GM23338 (cell line): ENCODE data around the gene NOX4. TPM values are rescaled to one million over a fixed set of nuclear protein-coding genes. Genes with fewer than 3 reads are reported as not detected.

Experiments used
- ATAC-seq: fragments of 200-7000 bp; cut with Tn5 transposase; 3 replicates; pipeline ENCODE4 v1.9.1; 2020
- DNase-seq: peaks from one replicate; pipeline ENCODE4 v3.0.0-alpha.2; 2015; ENCODE audit warnings: low spot score
- H2AFZ ChIP-seq: fragments of 200-600 bp; sonication (generic); 2 replicates; pipeline ENCODE4 v1.8.0; 2016; ENCODE audit warnings: antibody characterized with exemption, mild to moderate bottlenecking, moderate library complexity
- H3F3A ChIP-seq: fragments of 200-600 bp; sonication (generic); replicated peaks from 2 replicates; pipeline ENCODE4 v1.8.0; 2017; ENCODE audit warnings: antibody characterized with exemption, mixed run types, low read depth
- H3K27ac ChIP-seq: fragments of 200-600 bp; sonication (generic); 2 replicates; pipeline ENCODE4 v1.6.1; 2016; ENCODE audit warnings: low read depth
- H3K27me3 ChIP-seq: fragments of 200-600 bp; sonication (generic); 2 replicates; pipeline ENCODE4 v1.8.0; 2016; ENCODE audit warnings: mild to moderate bottlenecking, mixed run types, moderate library complexity; ENCODE audit not compliant: insufficient read depth
- H3K36me3 ChIP-seq: fragments of 200-600 bp; sonication (generic); 2 replicates; pipeline ENCODE4 v1.8.0; 2016; ENCODE audit warnings: mild to moderate bottlenecking; ENCODE audit not compliant: insufficient read depth
- H3K4me1 ChIP-seq: fragments of 200-600 bp; sonication (generic); 2 replicates; pipeline ENCODE4 v1.8.0; 2016; ENCODE audit warnings: mild to moderate bottlenecking, moderate library complexity; ENCODE audit not compliant: insufficient read depth
- H3K4me2 ChIP-seq: fragments of 200-600 bp; sonication (generic); 2 replicates; pipeline ENCODE4 v1.7.1; 2017; ENCODE audit warnings: mixed run types
- H3K4me3 ChIP-seq: fragments of 200-600 bp; sonication (generic); 2 replicates; pipeline ENCODE4 v1.6.1; 2016; ENCODE audit warnings: mixed run types
- H3K79me2 ChIP-seq: fragments of 200-600 bp; sonication (generic); replicated peaks from 2 replicates; pipeline ENCODE4 v1.8.0; 2017; ENCODE audit warnings: mild to moderate bottlenecking; ENCODE audit not compliant: insufficient read depth
- H3K9me2 ChIP-seq: fragments of 200-600 bp; sonication (generic); 2 replicates; pipeline ENCODE4 v1.8.0; 2017; ENCODE audit not compliant: insufficient read depth
- H4K20me1 ChIP-seq: fragments of 200-600 bp; sonication (generic); replicated peaks from 2 replicates; pipeline ENCODE4 v1.8.0; 2017; ENCODE audit warnings: mild to moderate bottlenecking; ENCODE audit not compliant: insufficient read depth
- H3K27ac Mint-ChIP-seq: 2 replicates; pipeline ENCODE4 v1.8.0; 2020; ENCODE audit warnings: inconsistent platforms, mild to moderate bottlenecking, moderate library complexity, mixed read lengths
- H3K27me3 Mint-ChIP-seq: 3 replicates; pipeline ENCODE4 v1.8.0; 2022; ENCODE audit warnings: low read depth, mild to moderate bottlenecking, moderate library complexity, mixed read lengths, inconsistent platforms; ENCODE audit not compliant: insufficient read depth, poor library complexity
- H3K36me3 Mint-ChIP-seq: 3 replicates; pipeline ENCODE4 v1.8.0; 2021; ENCODE audit warnings: low read depth, mild to moderate bottlenecking, inconsistent platforms, moderate library complexity, mixed read lengths
- H3K4me1 Mint-ChIP-seq: 3 replicates; pipeline ENCODE4 v1.8.0; 2020; ENCODE audit warnings: mild to moderate bottlenecking, inconsistent platforms, mixed read lengths
- H3K4me3 Mint-ChIP-seq: 3 replicates; pipeline ENCODE4 v1.8.0; 2021; ENCODE audit warnings: moderate library complexity, mild to moderate bottlenecking, inconsistent platforms, mixed read lengths
- H3K9me3 Mint-ChIP-seq: 3 replicates; pipeline ENCODE4 v1.8.0; 2020; ENCODE audit warnings: moderate library complexity, mild to moderate bottlenecking, inconsistent platforms, mixed read lengths
- CREB1 ChIP-seq: fragments of 250-450 bp; sonication (Bioruptor Pico); IDR thresholded peaks from 2 replicates; pipeline ENCODE4 v1.5.0; 2020; ENCODE audit warnings: low read depth, mild to moderate bottlenecking, moderate library complexity
- EZH2 ChIP-seq: fragments of 200-600 bp; sonication (generic); IDR thresholded peaks from one replicate; pipeline ENCODE4 v1.8.0; 2017; ENCODE audit warnings: antibody characterized with exemption, mild to moderate bottlenecking, low read depth; ENCODE audit not compliant: unreplicated experiment
- EZH2phosphoT487 ChIP-seq: fragments of 200-600 bp; sonication (generic); IDR thresholded peaks from one replicate; pipeline ENCODE4 v1.8.1; 2018; ENCODE audit warnings: antibody characterized with exemption; ENCODE audit not compliant: unreplicated experiment
- JUNB ChIP-seq: IDR thresholded peaks from one replicate; pipeline ENCODE4 v1.6.1; 2016; ENCODE audit warnings: antibody characterized with exemption; ENCODE audit not compliant: unreplicated experiment
- NANOG ChIP-seq: IDR thresholded peaks from 2 replicates; pipeline ENCODE4 v1.6.1; 2016; ENCODE audit warnings: antibody characterized with exemption, borderline replicate concordance
- POLR2AphosphoS5 ChIP-seq: IDR thresholded peaks from 2 replicates; pipeline ENCODE4 v1.6.1; 2016; ENCODE audit warnings: antibody characterized with exemption, low read depth
- STAT1 ChIP-seq: IDR thresholded peaks from one replicate; pipeline ENCODE4 v1.6.1; 2016; ENCODE audit warnings: antibody characterized with exemption; ENCODE audit not compliant: unreplicated experiment
- ZNF114 ChIP-seq: fragments of 250-450 bp; sonication (Bioruptor Pico); IDR thresholded peaks from 2 replicates; pipeline ENCODE4 v1.5.0; 2020; ENCODE audit warnings: mild to moderate bottlenecking, moderate library complexity
- ZNF331 ChIP-seq: fragments of 250-450 bp; sonication (Bioruptor Pico); IDR thresholded peaks from 2 replicates; pipeline ENCODE4 v1.5.0; 2020; ENCODE audit warnings: low read depth, mild to moderate bottlenecking, moderate library complexity
- polyA plus RNA-seq: library from polyadenylated mRNA; unstranded; fragments of >200 nt; fragmentation: Nextera tagmentation; extraction: Ambion mirVana; gene quantifications from 2 replicates; pipeline ENCODE4 v1.2.1, GENCODE V29; 2016
- total RNA-seq: library from RNA; depleted of rRNA; stranded (reverse); fragments of >200 nt; shearing (Covaris generic); gene quantifications from 2 replicates; pipeline ENCODE4 v1.2.3, GENCODE V29; 2014
- TF ChIP-seq, protein P1 (sequence below): IDR thresholded peaks from one replicate; pipeline ENCODE4 v1.6.1; 2018; ENCODE audit warnings: antibody characterized with exemption; ENCODE audit not compliant: unreplicated experiment
- TF ChIP-seq, protein P2 (sequence below), 2 experiments: fragments of 200-600 bp in 1 of 2; sonication (generic) in 1 of 2; conservative IDR thresholded peaks; 2 replicates each; pipeline versions ENCODE4 v1.5.1 to v1.6.1; 2016 to 2017; ENCODE audit warnings: antibody characterized with exemption in 2 of 2, low read depth in 2 of 2, mild to moderate bottlenecking in 2 of 2, moderate library complexity in 1 of 2
- TF ChIP-seq, protein P3 (sequence below): IDR thresholded peaks from 2 replicates; pipeline ENCODE4 v1.6.1; 2016; ENCODE audit warnings: antibody characterized with exemption
- TF ChIP-seq, protein P4 (sequence below): fragments of 250-450 bp; sonication (Bioruptor Pico); IDR thresholded peaks from 2 replicates; pipeline ENCODE4 v1.5.0; 2020; ENCODE audit warnings: mild to moderate bottlenecking, moderate library complexity

Gene NOX4
- total and polyA plus RNA-seq, 2 experiments from 2014 or later, result 1.9 to 2.6 TPM

DNA sequence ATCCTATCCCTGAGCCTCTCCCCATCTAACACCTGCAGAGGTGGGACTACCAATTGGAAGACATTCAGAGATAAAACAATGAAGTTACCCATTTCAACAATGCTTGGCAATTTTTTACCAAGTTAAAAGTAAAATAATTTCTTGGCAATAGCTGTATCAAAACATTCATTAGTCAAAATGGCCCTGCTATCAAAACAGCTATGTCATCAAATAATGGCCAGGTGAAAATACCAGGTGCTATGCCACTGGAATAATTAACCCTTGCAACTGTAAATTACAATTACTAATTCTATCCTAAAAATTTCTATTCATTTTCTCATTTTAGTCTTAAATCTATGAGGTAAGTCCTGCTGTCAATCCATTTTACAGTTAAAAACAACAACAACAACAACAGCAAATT lies 43.3 kb downstream of the NOX4 start:
- DNase-seq (no peak), ATAC-seq (no peak)
- no peaks in the 10 kb centered on the region for H3F3A ChIP-seq
- no peaks in the 10 kb centered on the region for H3K4me1 ChIP-seq
- no peaks in the 10 kb centered on the region for H3K9me2 ChIP-seq
- H3K27me3 ChIP-seq, result no peaks in the 10 kb centered on the region
- no peak overlapping the region for H3K4me3 Mint-ChIP-seq
- H3K79me2 ChIP-seq, result no peaks in the 10 kb centered on the region
- H2AFZ ChIP-seq, result no peak overlapping the region
- H3K4me1 Mint-ChIP-seq, result no peaks in the 10 kb centered on the region
- H3K27ac Mint-ChIP-seq, result no peak overlapping the region
- H3K36me3 ChIP-seq, result peaks cover 5% of the 10 kb centered on the region; the same call in 1 of the 2 replicates
- H3K27ac ChIP-seq, result no peak overlapping the region
- peaks cover 6% of the 10 kb centered on the region; the same call in 1 of the 3 replicates for H3K9me3 Mint-ChIP-seq
- H3K36me3 Mint-ChIP-seq, result peaks cover 11% of the 10 kb centered on the region; the same call in 2 of the 3 replicates
- no peaks in the 10 kb centered on the region for H4K20me1 ChIP-seq
- H3K4me2 ChIP-seq, result no peak overlapping the region
- no peak overlapping the region for H3K4me3 ChIP-seq
- peaks cover 2% of the 10 kb centered on the region for H3K27me3 Mint-ChIP-seq
- TF ChIP-seq JUNB, result no peak
- TF ChIP-seq, protein P1, sequence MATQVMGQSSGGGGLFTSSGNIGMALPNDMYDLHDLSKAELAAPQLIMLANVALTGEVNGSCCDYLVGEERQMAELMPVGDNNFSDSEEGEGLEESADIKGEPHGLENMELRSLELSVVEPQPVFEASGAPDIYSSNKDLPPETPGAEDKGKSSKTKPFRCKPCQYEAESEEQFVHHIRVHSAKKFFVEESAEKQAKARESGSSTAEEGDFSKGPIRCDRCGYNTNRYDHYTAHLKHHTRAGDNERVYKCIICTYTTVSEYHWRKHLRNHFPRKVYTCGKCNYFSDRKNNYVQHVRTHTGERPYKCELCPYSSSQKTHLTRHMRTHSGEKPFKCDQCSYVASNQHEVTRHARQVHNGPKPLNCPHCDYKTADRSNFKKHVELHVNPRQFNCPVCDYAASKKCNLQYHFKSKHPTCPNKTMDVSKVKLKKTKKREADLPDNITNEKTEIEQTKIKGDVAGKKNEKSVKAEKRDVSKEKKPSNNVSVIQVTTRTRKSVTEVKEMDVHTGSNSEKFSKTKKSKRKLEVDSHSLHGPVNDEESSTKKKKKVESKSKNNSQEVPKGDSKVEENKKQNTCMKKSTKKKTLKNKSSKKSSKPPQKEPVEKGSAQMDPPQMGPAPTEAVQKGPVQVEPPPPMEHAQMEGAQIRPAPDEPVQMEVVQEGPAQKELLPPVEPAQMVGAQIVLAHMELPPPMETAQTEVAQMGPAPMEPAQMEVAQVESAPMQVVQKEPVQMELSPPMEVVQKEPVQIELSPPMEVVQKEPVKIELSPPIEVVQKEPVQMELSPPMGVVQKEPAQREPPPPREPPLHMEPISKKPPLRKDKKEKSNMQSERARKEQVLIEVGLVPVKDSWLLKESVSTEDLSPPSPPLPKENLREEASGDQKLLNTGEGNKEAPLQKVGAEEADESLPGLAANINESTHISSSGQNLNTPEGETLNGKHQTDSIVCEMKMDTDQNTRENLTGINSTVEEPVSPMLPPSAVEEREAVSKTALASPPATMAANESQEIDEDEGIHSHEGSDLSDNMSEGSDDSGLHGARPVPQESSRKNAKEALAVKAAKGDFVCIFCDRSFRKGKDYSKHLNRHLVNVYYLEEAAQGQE, result no peak
- TF ChIP-seq CREB1, result no peak
- no peak for TF ChIP-seq STAT1
- TF ChIP-seq, protein P2, sequence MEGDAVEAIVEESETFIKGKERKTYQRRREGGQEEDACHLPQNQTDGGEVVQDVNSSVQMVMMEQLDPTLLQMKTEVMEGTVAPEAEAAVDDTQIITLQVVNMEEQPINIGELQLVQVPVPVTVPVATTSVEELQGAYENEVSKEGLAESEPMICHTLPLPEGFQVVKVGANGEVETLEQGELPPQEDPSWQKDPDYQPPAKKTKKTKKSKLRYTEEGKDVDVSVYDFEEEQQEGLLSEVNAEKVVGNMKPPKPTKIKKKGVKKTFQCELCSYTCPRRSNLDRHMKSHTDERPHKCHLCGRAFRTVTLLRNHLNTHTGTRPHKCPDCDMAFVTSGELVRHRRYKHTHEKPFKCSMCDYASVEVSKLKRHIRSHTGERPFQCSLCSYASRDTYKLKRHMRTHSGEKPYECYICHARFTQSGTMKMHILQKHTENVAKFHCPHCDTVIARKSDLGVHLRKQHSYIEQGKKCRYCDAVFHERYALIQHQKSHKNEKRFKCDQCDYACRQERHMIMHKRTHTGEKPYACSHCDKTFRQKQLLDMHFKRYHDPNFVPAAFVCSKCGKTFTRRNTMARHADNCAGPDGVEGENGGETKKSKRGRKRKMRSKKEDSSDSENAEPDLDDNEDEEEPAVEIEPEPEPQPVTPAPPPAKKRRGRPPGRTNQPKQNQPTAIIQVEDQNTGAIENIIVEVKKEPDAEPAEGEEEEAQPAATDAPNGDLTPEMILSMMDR (conservative IDR thresholded peaks at IDR 0.05; ENCODE audit: low read depth in 2 of 2), result no peak
- no peak for TF ChIP-seq ZNF331 (CRISPR knock-in tag)
- TF ChIP-seq POLR2AphosphoS5, result no peak
- TF ChIP-seq NANOG, result no peak
- TF ChIP-seq ZNF114 (CRISPR knock-in tag), result no peak
- TF ChIP-seq EZH2phosphoT487, result no peak
- TF ChIP-seq, protein P3, sequence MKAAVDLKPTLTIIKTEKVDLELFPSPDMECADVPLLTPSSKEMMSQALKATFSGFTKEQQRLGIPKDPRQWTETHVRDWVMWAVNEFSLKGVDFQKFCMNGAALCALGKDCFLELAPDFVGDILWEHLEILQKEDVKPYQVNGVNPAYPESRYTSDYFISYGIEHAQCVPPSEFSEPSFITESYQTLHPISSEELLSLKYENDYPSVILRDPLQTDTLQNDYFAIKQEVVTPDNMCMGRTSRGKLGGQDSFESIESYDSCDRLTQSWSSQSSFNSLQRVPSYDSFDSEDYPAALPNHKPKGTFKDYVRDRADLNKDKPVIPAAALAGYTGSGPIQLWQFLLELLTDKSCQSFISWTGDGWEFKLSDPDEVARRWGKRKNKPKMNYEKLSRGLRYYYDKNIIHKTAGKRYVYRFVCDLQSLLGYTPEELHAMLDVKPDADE, result no peak
- TF ChIP-seq EZH2, result no peak
- TF ChIP-seq, protein P4, sequence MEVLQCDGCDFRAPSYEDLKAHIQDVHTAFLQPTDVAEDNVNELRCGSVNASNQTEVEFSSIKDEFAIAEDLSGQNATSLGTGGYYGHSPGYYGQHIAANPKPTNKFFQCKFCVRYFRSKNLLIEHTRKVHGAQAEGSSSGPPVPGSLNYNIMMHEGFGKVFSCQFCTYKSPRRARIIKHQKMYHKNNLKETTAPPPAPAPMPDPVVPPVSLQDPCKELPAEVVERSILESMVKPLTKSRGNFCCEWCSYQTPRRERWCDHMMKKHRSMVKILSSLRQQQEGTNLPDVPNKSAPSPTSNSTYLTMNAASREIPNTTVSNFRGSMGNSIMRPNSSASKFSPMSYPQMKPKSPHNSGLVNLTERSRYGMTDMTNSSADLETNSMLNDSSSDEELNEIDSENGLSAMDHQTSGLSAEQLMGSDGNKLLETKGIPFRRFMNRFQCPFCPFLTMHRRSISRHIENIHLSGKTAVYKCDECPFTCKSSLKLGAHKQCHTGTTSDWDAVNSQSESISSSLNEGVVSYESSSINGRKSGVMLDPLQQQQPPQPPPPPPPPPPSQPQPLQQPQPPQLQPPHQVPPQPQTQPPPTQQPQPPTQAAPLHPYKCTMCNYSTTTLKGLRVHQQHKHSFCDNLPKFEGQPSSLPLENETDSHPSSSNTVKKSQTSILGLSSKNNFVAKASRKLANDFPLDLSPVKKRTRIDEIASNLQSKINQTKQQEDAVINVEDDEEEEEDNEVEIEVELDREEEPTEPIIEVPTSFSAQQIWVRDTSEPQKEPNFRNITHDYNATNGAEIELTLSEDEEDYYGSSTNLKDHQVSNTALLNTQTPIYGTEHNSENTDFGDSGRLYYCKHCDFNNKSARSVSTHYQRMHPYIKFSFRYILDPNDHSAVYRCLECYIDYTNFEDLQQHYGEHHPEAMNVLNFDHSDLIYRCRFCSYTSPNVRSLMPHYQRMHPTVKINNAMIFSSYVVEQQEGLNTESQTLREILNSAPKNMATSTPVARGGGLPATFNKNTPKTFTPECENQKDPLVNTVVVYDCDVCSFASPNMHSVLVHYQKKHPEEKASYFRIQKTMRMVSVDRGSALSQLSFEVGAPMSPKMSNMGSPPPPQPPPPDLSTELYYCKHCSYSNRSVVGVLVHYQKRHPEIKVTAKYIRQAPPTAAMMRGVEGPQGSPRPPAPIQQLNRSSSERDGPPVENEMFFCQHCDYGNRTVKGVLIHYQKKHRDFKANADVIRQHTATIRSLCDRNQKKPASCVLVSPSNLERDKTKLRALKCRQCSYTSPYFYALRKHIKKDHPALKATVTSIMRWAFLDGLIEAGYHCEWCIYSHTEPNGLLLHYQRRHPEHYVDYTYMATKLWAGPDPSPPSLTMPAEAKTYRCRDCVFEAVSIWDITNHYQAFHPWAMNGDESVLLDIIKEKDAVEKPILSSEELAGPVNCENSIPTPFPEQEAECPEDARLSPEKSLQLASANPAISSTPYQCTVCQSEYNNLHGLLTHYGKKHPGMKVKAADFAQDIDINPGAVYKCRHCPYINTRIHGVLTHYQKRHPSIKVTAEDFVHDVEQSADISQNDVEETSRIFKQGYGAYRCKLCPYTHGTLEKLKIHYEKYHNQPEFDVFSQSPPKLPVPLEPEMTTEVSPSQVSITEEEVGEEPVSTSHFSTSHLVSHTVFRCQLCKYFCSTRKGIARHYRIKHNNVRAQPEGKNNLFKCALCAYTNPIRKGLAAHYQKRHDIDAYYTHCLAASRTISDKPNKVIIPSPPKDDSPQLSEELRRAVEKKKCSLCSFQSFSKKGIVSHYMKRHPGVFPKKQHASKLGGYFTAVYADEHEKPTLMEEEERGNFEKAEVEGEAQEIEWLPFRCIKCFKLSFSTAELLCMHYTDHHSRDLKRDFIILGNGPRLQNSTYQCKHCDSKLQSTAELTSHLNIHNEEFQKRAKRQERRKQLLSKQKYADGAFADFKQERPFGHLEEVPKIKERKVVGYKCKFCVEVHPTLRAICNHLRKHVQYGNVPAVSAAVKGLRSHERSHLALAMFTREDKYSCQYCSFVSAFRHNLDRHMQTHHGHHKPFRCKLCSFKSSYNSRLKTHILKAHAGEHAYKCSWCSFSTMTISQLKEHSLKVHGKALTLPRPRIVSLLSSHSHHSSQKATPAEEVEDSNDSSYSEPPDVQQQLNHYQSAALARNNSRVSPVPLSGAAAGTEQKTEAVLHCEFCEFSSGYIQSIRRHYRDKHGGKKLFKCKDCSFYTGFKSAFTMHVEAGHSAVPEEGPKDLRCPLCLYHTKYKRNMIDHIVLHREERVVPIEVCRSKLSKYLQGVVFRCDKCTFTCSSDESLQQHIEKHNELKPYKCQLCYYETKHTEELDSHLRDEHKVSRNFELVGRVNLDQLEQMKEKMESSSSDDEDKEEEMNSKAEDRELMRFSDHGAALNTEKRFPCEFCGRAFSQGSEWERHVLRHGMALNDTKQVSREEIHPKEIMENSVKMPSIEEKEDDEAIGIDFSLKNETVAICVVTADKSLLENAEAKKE (CRISPR knock-in tag), result no peak
